Muscle of leg (tissue), 11 donors: ENCODE measurements around the gene TMEM119. TPM values are rescaled to one million over a fixed set of nuclear protein-coding genes. Genes with fewer than 3 reads are reported as not detected.
A peak's percentile ranks its signal among the peaks of the same experiment; 100 is the strongest.

Experiments
- DNase-seq: peaks from one replicate; pipeline ENCODE4 v3.0.0; 2013
- H3K27ac ChIP-seq: one replicate; pipeline ENCODE4 v1.5.1; 2013; ENCODE audit warnings: mild to moderate bottlenecking, low read length, control low read depth
- H3K27me3 ChIP-seq: one replicate; pipeline ENCODE4 v1.6.1; 2013; ENCODE audit warnings: low read length; ENCODE audit not compliant: control insufficient read depth, insufficient read depth
- H3K36me3 ChIP-seq: one replicate; pipeline ENCODE4 v1.6.1; 2013; ENCODE audit warnings: low read length; ENCODE audit not compliant: control insufficient read depth, insufficient read depth
- H3K4me1 ChIP-seq: one replicate; pipeline ENCODE4 v1.6.1; 2013; ENCODE audit warnings: low read length; ENCODE audit not compliant: control insufficient read depth, insufficient read depth
- H3K4me3 ChIP-seq: one replicate; pipeline ENCODE4 v1.5.1; 2013; ENCODE audit warnings: low read length, control low read depth
- H3K9me3 ChIP-seq: replicated peaks from 2 replicates; pipeline ENCODE4 v1.6.1; 2013; ENCODE audit warnings: low read depth, low read length; ENCODE audit not compliant: control insufficient read depth
- WGBS: methylation state at CpG from one replicate; pipeline ENCODE4 v1.1.5; 2013; ENCODE audit warnings: missing lambda C conversion rate; ENCODE audit not compliant: insufficient coverage; 5-methylcytosine and 5-hydroxymethylcytosine counted together
- polyA plus RNA-seq, 8 donors: library from polyadenylated mRNA; unstranded; fragments of 120-200 nt; gene quantifications; one replicate each; pipeline versions ENCODE4 v1.2.1 to v1.2.3, GENCODE V29; 2013; ENCODE audit warnings: inconsistent platforms in 1 of 8, low replicate concordance in 1 of 8; ENCODE audit not compliant: insufficient read length in 8 of 8, insufficient read depth in 1 of 8
- total RNA-seq: library from RNA; stranded (reverse); fragments of 120-200 nt; gene quantifications from one replicate; pipeline ENCODE4 v1.2.4, GENCODE V29; 2013

Gene TMEM119
- total and polyA plus RNA-seq, 9 donors, result 25.2 to 68.7 (median 43.1) TPM

GRCh38 chr12:108600702-108601007 is 2.8 kb upstream of the TMEM119 start:
- Histone ChIP-seq H3K27me3 (no peaks in the 10 kb centered on the region), H3K36me3 (no peaks in the 10 kb centered on the region), H3K4me1 (peaks cover 37% of the 10 kb centered on the region), H3K27ac (no peak overlapping the region), H3K4me3 (no peak overlapping the region), H3K9me3 (no peaks in the 10 kb centered on the region)
- DNase-seq, result no peak
- WGBS, result 58% methylated on average over 4 of the region's 4 CpGs

- Histone ChIP-seq H3K36me3 (peaks cover 2% of the 10 kb centered on the region), H3K27ac (no peak overlapping the region), H3K4me3 (no peak overlapping the region), H3K27me3 (no peaks in the 10 kb centered on the region), H3K4me1 (peaks cover 42% of the 10 kb centered on the region), H3K9me3 (no peaks in the 10 kb centered on the region)
- DNase-seq, result no peak
- WGBS, result 83% methylated on average over 7 of the region's 10 CpGs
Measured at GRCh38 chr12:108599948-108600701, 2.2 kb upstream of the TMEM119 start.

- no peak overlapping the region for H3K4me3 ChIP-seq
- peaks cover 2% of the 10 kb centered on the region for H3K36me3 ChIP-seq
- WGBS, result 77% methylated on average over 3 of the region's 6 CpGs
- peaks cover 40% of the 10 kb centered on the region for H3K4me1 ChIP-seq
- no peak for DNase-seq
- no peaks in the 10 kb centered on the region for H3K27me3 ChIP-seq
- H3K27ac ChIP-seq, result no peak overlapping the region
- H3K9me3 ChIP-seq, result no peaks in the 10 kb centered on the region
Measured at GRCh38 chr12:108599541-108599940, 1.7 kb upstream of the TMEM119 start.

- no peaks in the 10 kb centered on the region for H3K27me3 ChIP-seq
- WGBS, result 92% methylated on average over 9 of the region's 11 CpGs
- H3K27ac ChIP-seq, result peak overlapping the region; percentile 31
- H3K4me3 ChIP-seq, result no peak overlapping the region
- H3K4me1 ChIP-seq, result peaks cover 41% of the 10 kb centered on the region
- no peak for DNase-seq
- H3K36me3 ChIP-seq, result peaks cover 2% of the 10 kb centered on the region
- H3K9me3 ChIP-seq, result no peaks in the 10 kb centered on the region
Measured at GRCh38 chr12:108598553-108599250, 818 bp upstream of the TMEM119 start.

- Histone ChIP-seq H3K9me3 (no peaks in the 10 kb centered on the region), H3K4me3 (peak overlapping the region; percentile 62), H3K4me1 (peaks cover 41% of the 10 kb centered on the region), H3K27ac (peak overlapping the region; percentile 53), H3K36me3 (peaks cover 2% of the 10 kb centered on the region), H3K27me3 (no peaks in the 10 kb centered on the region)
- 40% methylated on average over 4 of the region's 10 CpGs for WGBS
- DNase-seq, result no peak
Measured at GRCh38 chr12:108596854-108597558, 878 bp downstream of the TMEM119 start.

DNA sequence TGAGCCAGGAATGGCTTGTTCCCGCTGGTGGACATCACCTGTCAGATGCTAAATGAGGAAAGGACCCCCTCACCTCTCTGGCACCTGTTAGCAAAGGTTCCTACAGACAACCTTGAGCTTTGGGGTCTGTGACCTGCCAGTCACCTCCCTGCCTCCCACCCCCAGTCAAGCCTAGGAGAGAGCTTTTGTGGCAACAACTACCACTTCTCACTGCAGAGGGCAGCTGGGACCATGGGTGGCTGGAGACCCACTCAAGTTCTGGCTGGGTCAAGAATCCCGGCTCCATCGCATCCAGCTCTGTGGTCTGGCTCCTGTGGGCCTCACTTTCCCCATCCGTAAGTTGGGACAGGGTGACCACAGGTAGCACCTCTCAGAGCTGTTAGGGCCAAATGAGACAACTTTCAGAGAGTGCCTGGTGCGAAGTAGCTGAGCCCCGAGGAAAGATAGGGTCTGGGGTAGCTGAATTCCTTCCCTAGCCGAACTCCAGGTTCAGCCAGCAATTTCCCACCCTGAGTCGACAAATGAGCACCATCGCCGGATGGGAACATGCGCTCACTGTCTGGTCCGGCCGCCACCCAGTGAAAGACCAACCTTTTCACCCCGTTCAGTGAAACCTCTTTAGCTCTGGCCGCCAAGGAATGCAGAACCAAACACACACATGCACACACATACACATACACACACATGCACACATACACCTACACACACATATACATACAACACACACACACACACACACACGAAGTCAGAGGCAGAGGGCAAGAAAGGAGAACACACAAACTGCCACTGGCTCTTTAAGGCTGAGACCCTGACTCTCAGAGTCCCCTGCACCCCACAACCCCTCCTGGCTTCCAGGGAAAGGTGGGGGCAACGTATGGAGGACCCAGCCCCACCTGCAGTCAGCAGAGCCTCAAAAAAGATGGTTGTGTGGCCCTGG is 1.9 kb downstream of the TMEM119 start:
- no peaks in the 10 kb centered on the region for H3K27me3 ChIP-seq
- H3K4me1 ChIP-seq, result peaks cover 41% of the 10 kb centered on the region
- H3K4me3 ChIP-seq, result peak overlapping the region; percentile 62
- 34% methylated on average over 14 of the region's 17 CpGs for WGBS
- no peaks in the 10 kb centered on the region for H3K9me3 ChIP-seq
- H3K36me3 ChIP-seq, result peaks cover 2% of the 10 kb centered on the region
- peak overlapping the region; percentile 35 for H3K27ac ChIP-seq
- peak; percentile 41 for DNase-seq

DNA sequence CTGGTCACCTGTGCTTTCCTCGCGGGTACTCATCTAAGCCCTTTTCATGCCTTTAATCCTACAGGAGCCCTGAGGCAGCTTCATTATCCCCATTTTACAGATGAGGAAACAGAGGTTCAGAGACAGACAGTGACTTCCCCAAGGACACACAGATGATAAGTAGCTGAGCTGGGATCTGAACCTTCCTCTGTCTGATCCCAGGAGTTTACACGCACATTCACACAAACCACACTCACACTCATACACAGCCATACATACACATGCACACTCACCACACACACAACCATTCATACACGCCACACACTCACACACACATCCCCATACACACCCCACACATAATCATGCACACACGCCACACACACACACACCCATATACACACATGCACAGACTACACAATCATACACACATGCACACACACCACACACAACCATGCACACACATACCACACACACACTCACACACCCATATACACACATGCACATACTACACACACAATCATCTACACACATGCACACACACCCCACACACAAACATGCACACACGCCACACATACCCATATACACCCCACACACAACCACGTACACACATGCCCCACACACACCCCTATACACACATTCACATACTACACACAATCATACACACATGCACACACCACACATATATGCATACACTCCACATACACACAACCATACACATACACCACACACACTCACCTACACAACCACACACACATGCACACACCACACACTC is 2.7 kb downstream of the TMEM119 start:
- DNase-seq, result no peak
- no peaks in the 10 kb centered on the region for H3K9me3 ChIP-seq
- H3K27ac ChIP-seq, result no peak overlapping the region
- H3K36me3 ChIP-seq, result peaks cover 2% of the 10 kb centered on the region
- H3K27me3 ChIP-seq, result no peaks in the 10 kb centered on the region
- WGBS, result 94% methylated on average over 5 of the region's 7 CpGs
- H3K4me1 ChIP-seq, result peaks cover 41% of the 10 kb centered on the region
- H3K4me3 ChIP-seq, result no peak overlapping the region

DNA sequence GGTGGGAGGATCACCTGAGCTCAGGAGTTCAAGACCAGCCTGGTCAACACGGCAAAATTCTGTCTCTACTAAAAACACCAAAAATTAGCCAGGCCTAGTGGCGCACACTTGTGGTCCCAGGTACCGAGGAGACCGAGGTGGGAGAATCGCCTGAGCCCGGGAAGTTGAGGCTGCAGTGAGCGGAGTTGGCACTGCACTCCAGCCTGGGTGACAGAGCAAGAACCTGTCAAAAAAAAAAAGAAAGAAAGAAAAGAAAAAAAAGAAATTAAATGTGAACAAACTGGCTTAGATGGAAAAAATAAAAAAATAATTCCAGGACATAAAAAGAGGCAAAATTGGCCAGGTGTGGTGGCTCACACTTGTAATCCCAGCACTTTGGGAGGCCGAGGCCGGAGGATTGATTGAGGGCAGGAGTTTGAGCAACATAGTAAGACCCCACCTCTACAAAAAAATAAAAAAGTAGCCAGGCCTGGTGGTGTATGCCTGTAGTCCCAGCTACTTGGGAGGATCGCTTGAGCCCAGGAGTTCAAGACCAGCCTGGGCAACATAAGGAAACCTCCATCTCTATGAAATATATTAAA is 3.5 kb downstream of the TMEM119 start:
- H3K9me3 ChIP-seq, result no peaks in the 10 kb centered on the region
- no peaks in the 10 kb centered on the region for H3K27me3 ChIP-seq
- DNase-seq, result no peak
- WGBS, result 94% methylated on average over 6 of the region's 10 CpGs
- H3K27ac ChIP-seq, result no peak overlapping the region
- no peak overlapping the region for H3K4me3 ChIP-seq
- H3K36me3 ChIP-seq, result peaks cover 2% of the 10 kb centered on the region
- H3K4me1 ChIP-seq, result peaks cover 48% of the 10 kb centered on the region
